K562 (cell line): ENCODE data around the gene LYRM1. TPM values are rescaled to one million over a fixed set of nuclear protein-coding genes. Genes with fewer than 3 reads are reported as not detected.

Source experiments
- ATAC-seq: fragments of 200-7000 bp; cut with Tn5 transposase; 3 replicates; pipeline ENCODE4 v1.9.1; 2020; ENCODE audit warnings: moderate library complexity
- BruUV-seq: library from RNA; stranded (reverse); fragments of 400-500 nt; replicated peaks from 2 replicates; lab custom pipeline; 2021; lab: Mats Ljungman, UMichigan
- CTCF ChIA-PET: fragments of 300-600 bp; formaldehyde crosslinking; extraction: SDS; loops from one replicate; lab custom pipeline; 2021; ENCODE audit warnings: low intra/inter-chr PET ratio; lab: Yijun Ruan, JAX
- POLR2A ChIA-PET: fragments of 300-600, 350-650 bp; sonication (Branson Sonifier 250); formaldehyde crosslinking; extraction: SDS; loops from one replicate; lab custom pipeline; 2021; ENCODE audit warnings: antibody characterized with exemption, inconsistent platforms; lab: Yijun Ruan, JAX
- DNase-seq, 4 experiments: peaks; one replicate each; pipeline versions ENCODE4 v3.0.0 to v3.0.0-alpha.2; 2011 to 2018; ENCODE audit warnings: low spot score in 3 of 4, mixed read lengths in 3 of 4; ENCODE audit errors: extremely low read depth in 1 of 4
- FAIRE-seq: peaks from 2 replicates; lab custom pipeline; 2011; peaks lifted over from hg19 to GRCh38; lab: Jason Lieb, UNC
- H2AFZ ChIP-seq: 2 replicates; pipeline ENCODE4 v1.6.0; 2011; ENCODE audit warnings: low read depth, low read length, control low read depth, inconsistent platforms
- H3K27ac ChIP-seq: fragments of 200-600 bp; 3 replicates; pipeline ENCODE4 v1.8.0; 2011; ENCODE audit warnings: low read depth, mild to moderate bottlenecking, control low read depth, inconsistent platforms, low read length, moderate library complexity, mixed read lengths; ENCODE audit errors: extremely low read depth
- H3K27me3 ChIP-seq, 2 experiments: fragments of 300-600 bp in 1 of 2; 2 replicates in 1 of 2; 3 replicates in 1 of 2; pipeline versions ENCODE4 v1.6.0 to v1.8.0; 2011; ENCODE audit warnings: inconsistent platforms in 2 of 2, low read length in 2 of 2, mild to moderate bottlenecking in 1 of 2, mixed read lengths in 1 of 2, moderate library complexity in 1 of 2; ENCODE audit not compliant: control insufficient read depth in 2 of 2, insufficient read depth in 2 of 2
- H3K36me3 ChIP-seq: fragments of 300-600 bp; 3 replicates; pipeline ENCODE4 v1.8.0; 2011; ENCODE audit warnings: mild to moderate bottlenecking, low read length, inconsistent platforms; ENCODE audit not compliant: control insufficient read depth, insufficient read depth
- H3K4me1 ChIP-seq, 2 experiments: fragments of 200-600 bp in 1 of 2; replicated peaks in 1 of 2; 2 replicates in 1 of 2; 3 replicates in 1 of 2; pipeline versions ENCODE4 v1.5.1 to v1.8.0; 2011; ENCODE audit warnings: inconsistent platforms in 2 of 2, low read length in 2 of 2, mild to moderate bottlenecking in 1 of 2, mixed read lengths in 1 of 2, moderate library complexity in 1 of 2; ENCODE audit not compliant: control insufficient read depth in 2 of 2, insufficient read depth in 2 of 2
- H3K4me2 ChIP-seq: 2 replicates; pipeline ENCODE4 v1.6.1; 2011; ENCODE audit warnings: low read length, control low read depth, inconsistent platforms, mixed read lengths; ENCODE audit not compliant: insufficient read depth
- H3K4me3 ChIP-seq: fragments of 200-600 bp; sonication (generic), shearing (Covaris generic); 2 replicates; pipeline ENCODE4 v1.5.1; 2016; ENCODE audit warnings: control low read depth, inconsistent platforms
- H3K79me2 ChIP-seq: fragments of 200-600 bp; 3 replicates; pipeline ENCODE4 v1.8.0; 2011; ENCODE audit warnings: low read length, inconsistent platforms; ENCODE audit not compliant: control insufficient read depth, insufficient read depth
- H3K9ac ChIP-seq, 2 experiments: 2 replicates each; pipeline versions ENCODE4 v1.6.0 to v1.6.1; 2011; ENCODE audit warnings: low read depth in 2 of 2, low read length in 2 of 2, control low read depth in 1 of 2, inconsistent platforms in 1 of 2, mild to moderate bottlenecking in 1 of 2, mixed read lengths in 1 of 2; ENCODE audit not compliant: insufficient read depth in 1 of 2
- H3K9me1 ChIP-seq: one replicate; pipeline ENCODE4 v1.6.0; 2011; ENCODE audit warnings: inconsistent platforms, mild to moderate bottlenecking, low read length, moderate library complexity; ENCODE audit not compliant: control insufficient read depth, insufficient read depth
- H3K9me3 ChIP-seq: replicated peaks from 2 replicates; pipeline ENCODE4 v1.5.1; 2011; ENCODE audit warnings: low read depth, low read length, inconsistent platforms; ENCODE audit not compliant: control insufficient read depth, insufficient read depth
- H4K20me1 ChIP-seq: replicated peaks from 2 replicates; pipeline ENCODE4 v1.6.1; 2011; ENCODE audit warnings: low read length, inconsistent platforms, mixed read lengths; ENCODE audit not compliant: control insufficient read depth, insufficient read depth
- ADNP ChIP-seq: fragments of 200-800 bp; sonication (Bioruptor generic); IDR thresholded peaks from 2 replicates; pipeline ENCODE4 v1.6.1; 2016; ENCODE audit warnings: missing genetic modification characterization, missing compliant biosample characterization
- BRF1 ChIP-seq: IDR thresholded peaks from 3 replicates; pipeline ENCODE4 v1.6.1; 2011; ENCODE audit warnings: borderline replicate concordance, mild to moderate bottlenecking; ENCODE audit not compliant: insufficient read length; ENCODE audit errors: extremely low read depth
- CUX1 ChIP-seq: fragments of 200-800 bp; sonication (Bioruptor generic); IDR thresholded peaks from 2 replicates; pipeline ENCODE4 v1.6.1; 2016; ENCODE audit warnings: missing genetic modification characterization, missing compliant biosample characterization
- E2F6 ChIP-seq, 2 experiments: IDR thresholded peaks; 2 replicates each; pipeline ENCODE4 v1.6.1; 2011; ENCODE audit warnings: borderline replicate concordance in 1 of 2, control low read depth in 1 of 2, low read depth in 1 of 2, low read length in 1 of 2, mild to moderate bottlenecking in 1 of 2, mixed read lengths in 1 of 2, moderate library complexity in 1 of 2; ENCODE audit not compliant: insufficient read depth in 1 of 2, insufficient read length in 1 of 2, poor library complexity in 1 of 2, severe bottlenecking in 1 of 2; ENCODE audit errors: extremely low read depth in 1 of 2
- EGR1 ChIP-seq: fragments of 450-650 bp; conservative IDR thresholded peaks from 2 replicates; pipeline ENCODE4 v1.6.1; 2017; ENCODE audit warnings: mild to moderate bottlenecking
- NUFIP1 ChIP-seq: fragments of 450-650 bp; IDR thresholded peaks from 2 replicates; pipeline ENCODE4 v1.6.1; 2018; ENCODE audit not compliant: partially characterized antibody
- SIN3A ChIP-seq, 2 experiments: fragments of 150-350 bp in 1 of 2; IDR thresholded peaks; 2 replicates each; pipeline ENCODE4 v1.6.1; 2011 to 2016; ENCODE audit warnings: borderline replicate concordance in 2 of 2, low read depth in 2 of 2, low read length in 2 of 2, mild to moderate bottlenecking in 2 of 2, moderate library complexity in 2 of 2; ENCODE audit not compliant: control insufficient read depth in 1 of 2
- SRSF1 ChIP-seq: fragments of 200-400 bp; formaldehyde crosslinking; IDR thresholded peaks from 2 replicates; pipeline ENCODE4 v1.6.1; 2017; ENCODE audit warnings: mild to moderate bottlenecking, low read depth, low read length, moderate library complexity
- YY1 ChIP-seq, 3 experiments: IDR thresholded peaks; 2 replicates each; pipeline ENCODE4 v1.6.1; 2011; ENCODE audit warnings: low read length in 2 of 3, mild to moderate bottlenecking in 2 of 3, moderate library complexity in 2 of 3, borderline replicate concordance in 1 of 3, control low read depth in 1 of 3, low read depth in 1 of 3; ENCODE audit not compliant: insufficient read depth in 3 of 3, insufficient replicate concordance in 2 of 3, control insufficient read depth in 1 of 3, insufficient read length in 1 of 3; ENCODE audit errors: extremely low read depth in 1 of 3
- ZBTB17 ChIP-seq: fragments of 450-650 bp; formaldehyde crosslinking; IDR thresholded peaks from 2 replicates; pipeline ENCODE4 v1.4.0; 2020; ENCODE audit warnings: mild to moderate bottlenecking
- ZC3H11A ChIP-seq: IDR thresholded peaks from 2 replicates; pipeline ENCODE4 v1.6.1; 2012; ENCODE audit warnings: low read depth, low read length, improper control_type of control experiment
- ZNF175 ChIP-seq: fragments of 200-800 bp; sonication (Bioruptor generic); IDR thresholded peaks from 2 replicates; pipeline ENCODE4 v1.6.1; 2016; ENCODE audit warnings: low read depth, mild to moderate bottlenecking, missing genetic modification characterization, missing compliant biosample characterization
- ZNF23 ChIP-seq: fragments of 250-450 bp; sonication (Bioruptor Pico); IDR thresholded peaks from 2 replicates; pipeline ENCODE4 v1.4.0; 2020; ENCODE audit warnings: mild to moderate bottlenecking
- WGBS: fragments of 100-300 bp; shearing (Covaris generic); methylation state at CpG from one replicate; pipeline ENCODE4 v1.1.6; 2016; ENCODE audit warnings: low coverage, mixed read lengths; ENCODE audit not compliant: insufficient coverage; ENCODE audit errors: missing lambda C conversion rate; 5-methylcytosine and 5-hydroxymethylcytosine counted together
- in situ Hi-C: fragments of 300-500 bp; cut with MboI; formaldehyde crosslinking; loops from 4 replicates; pipeline ENCODE4 v1.15.0; 2018; ENCODE audit warnings: inconsistent platforms, mixed read lengths
- intact Hi-C: fragments of 100-400 bp; cut with micrococcal nuclease; formaldehyde crosslinking; loops from 2 replicates; pipeline ENCODE4 v1.14.2; 2022
- polyA plus RNA-seq, 8 experiments: library from polyadenylated mRNA; depleted of rRNA in 4 of 8; stranded (reverse) in 5 of 8; unstranded in 3 of 8; fragments of >200 nt; fragmentation: Nextera tagmentation in 2 of 8; fragmentation: Illumina TruSeq in 1 of 8; extraction: Ambion mirVana in 2 of 8; extraction: Trizol in 1 of 8; gene quantifications; 2 replicates each; pipeline versions ENCODE4 v1.2.1 to v1.2.3, GENCODE V29; 2011 to 2014; ENCODE audit warnings: inconsistent platforms in 1 of 8, missing spikeins in 1 of 8
- total RNA-seq, 7 experiments: library from RNA; depleted of rRNA in 6 of 7; stranded (reverse); fragments of >200 nt in 6 of 7; fragmentation: Illumina TruSeq in 2 of 7; extraction: Trizol in 2 of 7; gene quantifications; 2 replicates each; pipeline versions ENCODE4 v1.2.1 to v1.2.3, GENCODE V29; 2011 to 2021; ENCODE audit warnings: low replicate concordance in 1 of 7
- TF ChIP-seq, protein P1 (sequence below): sonication (generic); IDR thresholded peaks from 2 replicates; pipeline ENCODE4 v1.6.1; 2016

LYRM1 gene
- total and polyA plus RNA-seq, 9 of the 15 experiments (the other 6 are each of a cell fraction or from before 2014, with no cell fraction given) = 17.5 to 44.1 (median 32.7) TPM

- no peak overlapping the region for H3K4me2 ChIP-seq
- no peak overlapping the region for H2AFZ ChIP-seq
- FAIRE-seq = no peak
- peaks cover 7% of the 10 kb centered on the region for H3K36me3 ChIP-seq
- CTCF ChIA-PET = no interaction called here
- no peaks in the 10 kb centered on the region for H3K9me3 ChIP-seq
- POLR2A ChIA-PET = interaction anchor here (1.0 kb wide), 1 partner anchor 13 kb away, joined by 3 read pairs; no protein-coding TSS in a partner anchor
- WGBS = 74% methylated on average over 4 of the region's 4 CpGs
- ATAC-seq = no peak
- H3K79me2 ChIP-seq = no peaks in the 10 kb centered on the region
- intact Hi-C loops (no loop called here), in situ Hi-C loops (no loop called here)
- H3K9me1 ChIP-seq = no peaks in the 10 kb centered on the region
- H4K20me1 ChIP-seq = 0 out of 2 replicates have a peak, but pooled peaks cover 4% of the 10 kb centered on the region
- H3K9ac ChIP-seq = no peak overlapping the region
- no peak for DNase-seq
- no peak overlapping the region for H3K27ac ChIP-seq
- peaks cover 0 to 4% of the 10 kb centered on the region in 2 experiments; a peak in 2 of 5 replicates for H3K4me1 ChIP-seq
- no TSS peak for BruUV-seq
- H3K27me3 ChIP-seq = no peaks in the 10 kb centered on the region
- no peak overlapping the region for H3K4me3 ChIP-seq
- TF ChIP-seq ZBTB17 (CRISPR knock-in tag) (no peak), NUFIP1 (no peak), YY1 (IDR thresholded peaks at IDR 0.05; ENCODE audit: borderline replicate concordance in 1 of 3, control insufficient read depth in 1 of 3, extremely low read depth in 1 of 3, insufficient read depth in 3 of 3, insufficient read length in 1 of 3, insufficient replicate concordance in 2 of 3, low read depth in 1 of 3, low read length in 2 of 3) (no peak), ZC3H11A (no peak), SRSF1 (no peak), EGR1 (no peak), E2F6 (IDR thresholded peaks at IDR 0.05; ENCODE audit: borderline replicate concordance in 1 of 2, extremely low read depth in 1 of 2, insufficient read depth in 1 of 2, insufficient read length in 1 of 2, low read depth in 1 of 2, low read length in 1 of 2, poor library complexity in 1 of 2, severe bottlenecking in 1 of 2) (no peak), ZNF175 (CRISPR knock-in tag) (no peak), CUX1 (CRISPR knock-in tag) (no peak), ADNP (no peak), BRF1 (no peak), ZNF23 (CRISPR knock-in tag) (no peak), SIN3A (IDR thresholded peaks at IDR 0.05; ENCODE audit: borderline replicate concordance in 2 of 2, control insufficient read depth in 1 of 2, low read depth in 2 of 2, low read length in 2 of 2) (no peak)
- TF ChIP-seq, protein P1, sequence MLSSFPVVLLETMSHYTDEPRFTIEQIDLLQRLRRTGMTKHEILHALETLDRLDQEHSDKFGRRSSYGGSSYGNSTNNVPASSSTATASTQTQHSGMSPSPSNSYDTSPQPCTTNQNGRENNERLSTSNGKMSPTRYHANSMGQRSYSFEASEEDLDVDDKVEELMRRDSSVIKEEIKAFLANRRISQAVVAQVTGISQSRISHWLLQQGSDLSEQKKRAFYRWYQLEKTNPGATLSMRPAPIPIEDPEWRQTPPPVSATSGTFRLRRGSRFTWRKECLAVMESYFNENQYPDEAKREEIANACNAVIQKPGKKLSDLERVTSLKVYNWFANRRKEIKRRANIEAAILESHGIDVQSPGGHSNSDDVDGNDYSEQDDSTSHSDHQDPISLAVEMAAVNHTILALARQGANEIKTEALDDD = no peak
Observed at GRCh38 chr16:20860361-20860760, 40.2 kb upstream of the LYRM1 start.
